IMR-90 (cell line): ENCODE measurements around the gene MFSD12. TPM values are rescaled to one million over a fixed set of nuclear protein-coding genes. Genes with fewer than 3 reads are reported as not detected.

Experiments used
- ATAC-seq: fragments of 200-7000 bp; cut with Tn5 transposase; 2 replicates; pipeline ENCODE4 v1.9.1; 2020; ENCODE audit warnings: low read depth, mild to moderate bottlenecking, moderate library complexity
- BruUV-seq: library from RNA; stranded (reverse); fragments of 400-500 nt; replicated peaks from 2 replicates; lab custom pipeline; 2021; lab: Mats Ljungman, UMichigan
- CTCF ChIA-PET: fragments of 300-600 bp; formaldehyde crosslinking; extraction: SDS; loops from one replicate; lab custom pipeline; 2021; ENCODE audit warnings: antibody characterized with exemption; lab: Yijun Ruan, JAX
- POLR2A ChIA-PET: fragments of 300-600 bp; sonication (Branson Sonifier 250); formaldehyde crosslinking; loops from one replicate; lab custom pipeline; 2022; ENCODE audit warnings: antibody characterized with exemption; ENCODE audit not compliant: unreplicated experiment; lab: Charles Lee
- DNase-seq: peaks from one replicate; pipeline ENCODE4 v3.0.0; 2013
- H2AFZ ChIP-seq: replicated peaks from 2 replicates; pipeline ENCODE3; 2013; ENCODE audit warnings: low read length, mild to moderate bottlenecking; ENCODE audit not compliant: poor library complexity
- H2AK5ac ChIP-seq: 2 replicates; pipeline ENCODE4 v1.6.1; 2013; ENCODE audit warnings: low read depth, low read length, inconsistent platforms
- H2AK9ac ChIP-seq: replicated peaks from 2 replicates; pipeline ENCODE3; 2013; ENCODE audit warnings: mild to moderate bottlenecking, low read depth, low read length, moderate library complexity; ENCODE audit not compliant: poor library complexity
- H2BK120ac ChIP-seq: 2 replicates; pipeline ENCODE4 v1.6.1; 2013; ENCODE audit warnings: low read depth, low read length, inconsistent platforms
- H2BK15ac ChIP-seq: 3 replicates; pipeline ENCODE4 v1.6.1; 2013; ENCODE audit warnings: low read depth, low read length, inconsistent platforms
- H2BK20ac ChIP-seq: 2 replicates; pipeline ENCODE4 v1.6.1; 2013; ENCODE audit warnings: low read depth, mild to moderate bottlenecking, inconsistent platforms, low read length, moderate library complexity
- H2BK5ac ChIP-seq: 2 replicates; pipeline ENCODE4 v1.6.1; 2013; ENCODE audit warnings: mild to moderate bottlenecking, low read depth, low read length, inconsistent platforms; ENCODE audit not compliant: poor library complexity, severe bottlenecking
- H3K14ac ChIP-seq: replicated peaks from 2 replicates; pipeline ENCODE4 v1.6.1; 2013; ENCODE audit warnings: low read depth, low read length, inconsistent platforms
- H3K18ac ChIP-seq: 2 replicates; pipeline ENCODE4 v1.6.1; 2013; ENCODE audit warnings: low read depth, low read length, control low read depth
- H3K23ac ChIP-seq: 2 replicates; pipeline ENCODE4 v1.6.1; 2013; ENCODE audit warnings: low read depth, low read length, inconsistent platforms
- H3K27ac ChIP-seq: 2 replicates; pipeline ENCODE4 v1.5.1; 2013; ENCODE audit warnings: mild to moderate bottlenecking, control low read depth, low read length; ENCODE audit not compliant: insufficient read depth
- H3K27me3 ChIP-seq: 2 replicates; pipeline ENCODE4 v1.6.1; 2013; ENCODE audit warnings: low read length; ENCODE audit not compliant: control insufficient read depth, insufficient read depth
- H3K36me3 ChIP-seq: 2 replicates; pipeline ENCODE4 v1.6.1; 2013; ENCODE audit warnings: low read length, mixed read lengths; ENCODE audit not compliant: control insufficient read depth, insufficient read depth
- H3K4ac ChIP-seq: 2 replicates; pipeline ENCODE4 v1.6.1; 2013; ENCODE audit warnings: low read depth, low read length, inconsistent platforms
- H3K4me1 ChIP-seq: 2 replicates; pipeline ENCODE4 v1.6.1; 2013; ENCODE audit warnings: low read length, mixed read lengths; ENCODE audit not compliant: control insufficient read depth, insufficient read depth
- H3K4me2 ChIP-seq: 2 replicates; pipeline ENCODE4 v1.6.1; 2013; ENCODE audit warnings: low read depth, mild to moderate bottlenecking, control low read depth, low read length, moderate library complexity
- H3K4me3 ChIP-seq: 2 replicates; pipeline ENCODE4 v1.5.1; 2013; ENCODE audit warnings: low read depth, mild to moderate bottlenecking, control low read depth, low read length, moderate library complexity; ENCODE audit not compliant: insufficient read depth
- H3K56ac ChIP-seq: 2 replicates; pipeline ENCODE4 v1.6.1; 2013; ENCODE audit warnings: low read length, inconsistent platforms; ENCODE audit not compliant: insufficient read depth; ENCODE audit errors: extremely low read depth
- H3K79me1 ChIP-seq, 2 experiments: 2 replicates each; pipeline ENCODE4 v1.6.1; 2013; ENCODE audit warnings: low read length in 2 of 2, inconsistent platforms in 1 of 2, low read depth in 1 of 2
- H3K9ac ChIP-seq: 2 replicates; pipeline ENCODE4 v1.6.1; 2013; ENCODE audit warnings: low read depth, low read length, control low read depth
- H3K9me1 ChIP-seq: 2 replicates; pipeline ENCODE4 v1.6.1; 2013; ENCODE audit warnings: low read length, inconsistent platforms; ENCODE audit not compliant: insufficient read depth
- H3K9me3 ChIP-seq: 2 replicates; pipeline ENCODE4 v1.6.1; 2013; ENCODE audit warnings: low read length; ENCODE audit not compliant: control insufficient read depth, insufficient read depth
- H4K20me1 ChIP-seq: 2 replicates; pipeline ENCODE4 v1.6.1; 2013; ENCODE audit warnings: low read length, inconsistent platforms; ENCODE audit not compliant: insufficient read depth
- H4K5ac ChIP-seq: 2 replicates; pipeline ENCODE4 v1.6.1; 2013; ENCODE audit warnings: mild to moderate bottlenecking, low read depth, low read length, control low read depth
- H4K8ac ChIP-seq, 2 experiments: 2 replicates each; pipeline ENCODE4 v1.6.1; 2013; ENCODE audit warnings: low read depth in 2 of 2, low read length in 2 of 2, control low read depth in 1 of 2, inconsistent platforms in 1 of 2
- H4K91ac ChIP-seq: 2 replicates; pipeline ENCODE4 v1.6.1; 2013; ENCODE audit warnings: low read depth, low read length, inconsistent platforms; ENCODE audit not compliant: insufficient read depth
- BHLHE40 ChIP-seq: fragments of 150-350 bp; IDR thresholded peaks from 2 replicates; pipeline ENCODE4 v1.6.1; 2016; ENCODE audit warnings: mild to moderate bottlenecking, low read depth, low read length
- CHD1 ChIP-seq: IDR thresholded peaks from 2 replicates; pipeline ENCODE4 v1.6.1; 2012; ENCODE audit warnings: low read depth, low read length, improper control_type of control experiment
- CTCF ChIP-seq: conservative IDR thresholded peaks from 2 replicates; pipeline ENCODE4 v1.5.1; 2012; ENCODE audit warnings: mild to moderate bottlenecking, low read depth, low read length, improper control_type of control experiment
- ELK1 ChIP-seq: fragments of 150-350 bp; IDR thresholded peaks from 2 replicates; pipeline ENCODE4 v1.6.1; 2016; ENCODE audit warnings: low read depth, mild to moderate bottlenecking, low read length, moderate library complexity, borderline replicate concordance
- FOS ChIP-seq: fragments of 150-350 bp; IDR thresholded peaks from 2 replicates; pipeline ENCODE4 v1.6.1; 2016; ENCODE audit warnings: low read depth, low read length
- MAFK ChIP-seq: IDR thresholded peaks from 2 replicates; pipeline ENCODE4 v1.6.1; 2012; ENCODE audit warnings: low read depth, low read length, improper control_type of control experiment
- MAZ ChIP-seq: IDR thresholded peaks from 2 replicates; pipeline ENCODE4 v1.6.1; 2012; ENCODE audit warnings: low read depth, mild to moderate bottlenecking, low read length, improper control_type of control experiment, moderate library complexity, borderline replicate concordance
- MXI1 ChIP-seq: IDR thresholded peaks from 2 replicates; pipeline ENCODE4 v1.6.1; 2012; ENCODE audit warnings: low read depth, mild to moderate bottlenecking, low read length, moderate library complexity, borderline replicate concordance
- NFE2L2 ChIP-seq: fragments of 150-350 bp; IDR thresholded peaks from 2 replicates; pipeline ENCODE4 v1.6.1; 2016; ENCODE audit warnings: low read depth, mild to moderate bottlenecking, low read length
- POLR2A ChIP-seq: IDR thresholded peaks from 2 replicates; pipeline ENCODE4 v1.6.1; 2012; ENCODE audit warnings: mild to moderate bottlenecking, low read depth, low read length
- RAD21 ChIP-seq: IDR thresholded peaks from 2 replicates; pipeline ENCODE4 v1.6.1; 2012; ENCODE audit warnings: low read length, improper control_type of control experiment
- RCOR1 ChIP-seq: IDR thresholded peaks from 2 replicates; pipeline ENCODE4 v1.6.1; 2012; ENCODE audit warnings: mild to moderate bottlenecking, low read length, improper control_type of control experiment; ENCODE audit not compliant: insufficient replicate concordance
- RFX5 ChIP-seq: IDR thresholded peaks from 2 replicates; pipeline ENCODE4 v1.8.0; 2012; ENCODE audit warnings: low read depth, mild to moderate bottlenecking, low read length, moderate library complexity
- SMC3 ChIP-seq: fragments of 150-350 bp; IDR thresholded peaks from 2 replicates; pipeline ENCODE4 v1.6.1; 2016; ENCODE audit warnings: low read depth, mild to moderate bottlenecking, antibody characterized with exemption, low read length, moderate library complexity
- USF2 ChIP-seq: fragments of 150-350 bp; IDR thresholded peaks from 2 replicates; pipeline ENCODE4 v1.6.1; 2017; ENCODE audit warnings: mild to moderate bottlenecking, antibody characterized with exemption, low read length, low read depth
- WGBS, 2 experiments: methylation state at CpG; one replicate each; pipeline versions ENCODE4 v1.1.5 to v1.1.7; 2013; ENCODE audit warnings: missing lambda C conversion rate in 2 of 2; ENCODE audit not compliant: insufficient read length in 1 of 2; ENCODE audit errors: extremely low coverage in 2 of 2; 5-methylcytosine and 5-hydroxymethylcytosine counted together
- dilution Hi-C: fragments of 300-500 bp; cut with HindIII; formaldehyde crosslinking; loops from one replicate; pipeline ENCODE4 v1.14.3; 2018; ENCODE audit warnings: low sequenced_read_pairs; ENCODE audit not compliant: unreplicated experiment
- in situ Hi-C: fragments of 300-500 bp; cut with MboI; formaldehyde crosslinking; loops from 3 replicates; pipeline ENCODE4 v1.14.3; 2019; ENCODE audit warnings: low sequenced_read_pairs, inconsistent platforms, mixed read lengths
- intact Hi-C: fragments of 100-400 bp; cut with micrococcal nuclease; formaldehyde crosslinking; loops from 2 replicates; pipeline ENCODE4 v1.10.0; 2022
- polyA plus RNA-seq, 3 experiments: library from polyadenylated mRNA; depleted of rRNA; stranded (reverse); fragments of >200 nt; gene quantifications; 2 replicates each; pipeline ENCODE4 v1.2.3, GENCODE V29; 2012; ENCODE audit warnings: low replicate concordance in 1 of 3
- total RNA-seq: library from RNA; depleted of rRNA; stranded (reverse); fragments of >200 nt; gene quantifications from 2 replicates; pipeline ENCODE4 v1.2.3, GENCODE V29; 2012

Gene MFSD12
- total and polyA plus RNA-seq, 2 of the 4 experiments (the other 2 are of a cell fraction): 20.4 to 77.2 TPM

GRCh38 chr19:3556423-3556977 is 886 bp downstream of the MFSD12 start:
- no TSS peak for BruUV-seq
- H3K23ac ChIP-seq: peak overlapping the region; percentile 96
- DNase-seq: no peak
- CTCF ChIA-PET: interaction anchor here (0.7 kb wide), 1 partner anchor 12 kb away, joined by 3 read pairs; no protein-coding TSS in a partner anchor
- H3K4me3 ChIP-seq: peak overlapping the region; percentile 95
- H2AK9ac ChIP-seq: peak overlapping the region; percentile 99
- H3K4ac ChIP-seq: peak overlapping the region; percentile 83
- H3K79me1 ChIP-seq: peaks cover 32 to 49% of the 10 kb centered on the region in 2 experiments
- ATAC-seq: no peak
- H2AK5ac ChIP-seq: peak overlapping the region; percentile 74
- intact Hi-C loops: no loop called here
- H3K9me3 ChIP-seq: no peaks in the 10 kb centered on the region
- H4K91ac ChIP-seq: peak overlapping the region; percentile 6; the same call in 1 of the 2 replicates
- H2BK15ac ChIP-seq: 0 out of 3 replicates have a peak overlapping the region, but pooled peaks have one; percentile 43
- dilution Hi-C loops: no loop called here
- peaks cover 27% of the 10 kb centered on the region for H4K20me1 ChIP-seq
- H2AFZ ChIP-seq: peak overlapping the region; percentile 75
- no peaks in the 10 kb centered on the region for H3K27me3 ChIP-seq
- H3K36me3 ChIP-seq: no peaks in the 10 kb centered on the region
- H3K27ac ChIP-seq: peak overlapping the region; percentile 60; the same call in 1 of the 2 replicates
- H3K18ac ChIP-seq: no peak overlapping the region
- peak overlapping the region; percentile 21 for H2BK5ac ChIP-seq
- peak overlapping the region in 1 of 2 experiments; percentile 62; a peak in 1 of 4 replicates for H4K8ac ChIP-seq
- H4K5ac ChIP-seq: no peak overlapping the region
- peak overlapping the region; percentile 89 for H3K14ac ChIP-seq
- H3K4me2 ChIP-seq: peak overlapping the region; percentile 84
- peak overlapping the region; percentile 84 for H3K9ac ChIP-seq
- H3K9me1 ChIP-seq: 0 out of 2 replicates have a peak, but pooled peaks cover 4% of the 10 kb centered on the region
- H2BK120ac ChIP-seq: no peak overlapping the region; the same call in 1 of the 2 replicates
- POLR2A ChIA-PET: no interaction called here
- peaks cover 16% of the 10 kb centered on the region for H3K4me1 ChIP-seq
- TF ChIP-seq POLR2A (peak; percentile 9; the same call in 1 of the 2 replicates), CTCF (no peak), RCOR1 (no peak), MAFK (no peak), USF2 (no peak), MAZ (0 out of 2 replicates have a peak, but pooled peaks have one; percentile 26), MXI1 (no peak), BHLHE40 (no peak), RFX5 (no peak), NFE2L2 (no peak), ELK1 (no peak), RAD21 (no peak), CHD1 (no peak; the same call in 1 of the 2 replicates), FOS (no peak), SMC3 (no peak)
- no peak overlapping the region for H2BK20ac ChIP-seq
- in situ Hi-C loops: no loop called here
- 44% methylated on average over 6 of the region's 9 CpGs; no CpG with 5 or more reads in 1 of the 2 experiments for WGBS, 2 experiments
- no peak overlapping the region; the same call in 1 of the 2 replicates for H3K56ac ChIP-seq
